ENCODE data around the gene NATD1. TPM values are rescaled to one million over a fixed set of nuclear protein-coding genes. Genes with fewer than 3 reads are reported as not detected.
A peak's percentile ranks its signal among the peaks of the same experiment; 100 is the strongest.

The NATD1 gene
- total RNA-seq, 1 donor from 2014 or later: 1.7 TPM

- H3K36me3 Mint-ChIP-seq (ENCODE audit: low read depth): peaks cover 47% of the 10 kb centered on the region
- H3K27me3 Mint-ChIP-seq: no peaks in the 10 kb centered on the region
- ATAC-seq (ENCODE audit: low read depth): no peak
- H3K9me3 Mint-ChIP-seq: no peaks in the 10 kb centered on the region
- no peak for TF ChIP-seq CTCF (IDR thresholded peaks at IDR 0.05)
- intact Hi-C loops (cut with micrococcal nuclease): no loop called here
- CTCF ChIA-PET: no interaction called here
- no peak overlapping the region for H3K27ac Mint-ChIP-seq
- no peak overlapping the region for H3K4me3 Mint-ChIP-seq
- POLR2A ChIA-PET: no interaction called here
- DNase-seq: no peak
- peaks cover 24% of the 10 kb centered on the region for H3K4me1 Mint-ChIP-seq
These were observed 43.2 kb upstream of the NATD1 start for GRCh38 chr17:21296097-21297025.

GRCh38 chr17:21295036-21295952, 42.1 kb upstream of the NATD1 start:
- DNase-seq: no peak
- ChIA-PET POLR2A (no interaction called here), CTCF (no interaction called here)
- Mint-ChIP-seq H3K4me3 (no peak overlapping the region), H3K27me3 (peaks cover 1% of the 10 kb centered on the region), H3K4me1 (peaks cover 34% of the 10 kb centered on the region), H3K9me3 (no peaks in the 10 kb centered on the region), H3K36me3 (ENCODE audit: low read depth) (peaks cover 36% of the 10 kb centered on the region), H3K27ac (peak overlapping the region; percentile 4)
- ATAC-seq (ENCODE audit: low read depth): no peak
- TF ChIP-seq CTCF (IDR thresholded peaks at IDR 0.05): no peak
- intact Hi-C loops (cut with micrococcal nuclease): no loop called here

DNA sequence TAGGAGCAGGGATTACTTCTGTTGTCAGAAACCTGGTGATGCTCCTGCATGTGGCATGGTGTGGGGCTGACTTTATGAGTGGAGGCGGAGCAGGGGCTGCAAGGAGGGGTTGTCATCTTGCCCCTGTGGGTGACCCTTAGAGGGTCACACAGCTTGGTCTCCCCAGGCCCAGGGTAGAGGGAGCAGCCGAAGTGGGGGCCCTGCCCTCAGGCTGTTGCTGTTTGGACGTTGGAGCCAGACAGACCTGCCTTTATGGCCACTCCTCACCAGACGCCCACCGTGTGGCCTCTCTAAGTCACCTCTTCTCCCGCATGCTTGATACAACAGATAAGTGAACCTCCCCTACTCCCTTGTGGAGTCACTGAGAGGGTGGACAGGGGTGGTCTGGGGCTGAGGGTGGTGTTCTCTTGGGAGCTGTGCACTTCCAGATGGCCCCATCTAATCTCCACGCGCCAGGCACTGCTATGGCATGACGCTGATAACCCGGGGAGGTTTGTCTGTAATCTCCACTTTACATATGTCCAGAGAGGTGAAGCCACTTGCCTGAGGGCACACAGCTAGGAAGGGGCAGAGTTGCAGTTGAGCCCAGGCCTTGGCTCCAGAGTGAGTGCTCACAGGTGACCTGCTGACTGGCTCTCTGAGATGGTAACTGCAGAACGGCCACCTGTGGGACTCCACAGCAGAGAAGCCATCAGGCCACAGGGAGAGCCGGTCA, 41.3 kb upstream of the NATD1 start:
- intact Hi-C loops (cut with micrococcal nuclease): no loop called here
- DNase-seq: no peak
- ChIA-PET CTCF (no interaction called here), POLR2A (no interaction called here)
- H3K4me3 Mint-ChIP-seq: no peak overlapping the region
- H3K9me3 Mint-ChIP-seq: no peaks in the 10 kb centered on the region
- no peak for ATAC-seq (ENCODE audit: low read depth)
- H3K27ac Mint-ChIP-seq: no peak overlapping the region
- TF ChIP-seq CTCF (IDR thresholded peaks at IDR 0.05): no peak
- H3K4me1 Mint-ChIP-seq: peaks cover 42% of the 10 kb centered on the region
- peaks cover 31% of the 10 kb centered on the region for H3K36me3 Mint-ChIP-seq (ENCODE audit: low read depth)
- peaks cover 1% of the 10 kb centered on the region for H3K27me3 Mint-ChIP-seq

- Mint-ChIP-seq H3K27me3 (peaks cover 1% of the 10 kb centered on the region), H3K9me3 (no peaks in the 10 kb centered on the region), H3K4me1 (peaks cover 49% of the 10 kb centered on the region), H3K4me3 (no peak overlapping the region), H3K27ac (no peak overlapping the region), H3K36me3 (ENCODE audit: low read depth) (peaks cover 25% of the 10 kb centered on the region)
- intact Hi-C loops (cut with micrococcal nuclease): no loop called here
- POLR2A ChIA-PET: no interaction called here
- CTCF ChIA-PET: no interaction called here
- DNase-seq (no peak), ATAC-seq (ENCODE audit: low read depth) (no peak)
- TF ChIP-seq CTCF (IDR thresholded peaks at IDR 0.05): no peak
These were observed 40.6 kb upstream of the NATD1 start for GRCh38 chr17:21293831-21294210.
